ENCODE data around the gene OSBPL5. TPM values are rescaled to one million over a fixed set of nuclear protein-coding genes. Genes with fewer than 3 reads are reported as not detected.
A peak's percentile ranks its signal among the peaks of the same experiment; 100 is the strongest.

The OSBPL5 gene
- total and polyA plus RNA-seq, 8 donors: 8.6 to 127 (median 25.2) TPM

DNA sequence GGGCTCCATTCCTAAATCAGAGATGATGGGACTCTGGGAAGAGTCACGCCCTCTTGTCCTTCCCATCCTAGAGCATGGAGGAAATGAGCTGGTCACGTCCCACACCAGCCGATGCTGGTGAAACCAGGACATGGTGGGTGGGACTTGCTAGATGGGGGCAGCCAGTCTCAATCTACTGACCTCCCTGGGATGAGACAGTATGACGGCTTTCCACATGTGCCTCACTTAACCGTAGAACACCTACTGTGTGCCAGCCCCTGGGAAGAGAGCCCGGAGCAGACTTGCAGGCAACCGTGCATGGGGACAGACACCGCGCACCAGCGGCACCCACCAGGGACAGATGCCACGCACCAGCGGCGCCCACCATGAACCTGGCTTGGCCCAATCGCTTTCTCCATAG lies 3.8 kb downstream of the OSBPL5 start:
- H3K4me3 ChIP-seq: peak overlapping the region in 3 of 4 donors; percentile 46 to 51 (median 49)
- H3K27ac ChIP-seq: peak overlapping the region in 4 of 5 donors; percentile 82 to 93 (median 86)
- peaks cover 0 to 1% (median 0%) of the 10 kb centered on the region in 3 donors for H3K27me3 ChIP-seq
- no peaks in the 10 kb centered on the region for H3K36me3 ChIP-seq
- TF ChIP-seq EP300 (IDR thresholded peaks at IDR 0.05): no peak
- TF ChIP-seq, protein P1, sequence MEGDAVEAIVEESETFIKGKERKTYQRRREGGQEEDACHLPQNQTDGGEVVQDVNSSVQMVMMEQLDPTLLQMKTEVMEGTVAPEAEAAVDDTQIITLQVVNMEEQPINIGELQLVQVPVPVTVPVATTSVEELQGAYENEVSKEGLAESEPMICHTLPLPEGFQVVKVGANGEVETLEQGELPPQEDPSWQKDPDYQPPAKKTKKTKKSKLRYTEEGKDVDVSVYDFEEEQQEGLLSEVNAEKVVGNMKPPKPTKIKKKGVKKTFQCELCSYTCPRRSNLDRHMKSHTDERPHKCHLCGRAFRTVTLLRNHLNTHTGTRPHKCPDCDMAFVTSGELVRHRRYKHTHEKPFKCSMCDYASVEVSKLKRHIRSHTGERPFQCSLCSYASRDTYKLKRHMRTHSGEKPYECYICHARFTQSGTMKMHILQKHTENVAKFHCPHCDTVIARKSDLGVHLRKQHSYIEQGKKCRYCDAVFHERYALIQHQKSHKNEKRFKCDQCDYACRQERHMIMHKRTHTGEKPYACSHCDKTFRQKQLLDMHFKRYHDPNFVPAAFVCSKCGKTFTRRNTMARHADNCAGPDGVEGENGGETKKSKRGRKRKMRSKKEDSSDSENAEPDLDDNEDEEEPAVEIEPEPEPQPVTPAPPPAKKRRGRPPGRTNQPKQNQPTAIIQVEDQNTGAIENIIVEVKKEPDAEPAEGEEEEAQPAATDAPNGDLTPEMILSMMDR (IDR thresholded peaks at IDR 0.05): no peak
- no peak for TF ChIP-seq POLR2AphosphoS5 (IDR thresholded peaks at IDR 0.05)
- no peak for TF ChIP-seq POLR2A (IDR thresholded peaks at IDR 0.05)
- 70 to 88% (median 82%) methylated on average over 10 to 14 of the region's 14 CpGs for WGBS, 5 donors
- peaks cover 53 to 96% (median 74%) of the 10 kb centered on the region in 4 donors for H3K4me1 ChIP-seq
- no peaks in the 10 kb centered on the region for H3K9me3 ChIP-seq
- intact Hi-C loops (cut with DNase I; ENCODE audit: low total_unique reads): no loop called here
- DNase-seq: no peak

DNA sequence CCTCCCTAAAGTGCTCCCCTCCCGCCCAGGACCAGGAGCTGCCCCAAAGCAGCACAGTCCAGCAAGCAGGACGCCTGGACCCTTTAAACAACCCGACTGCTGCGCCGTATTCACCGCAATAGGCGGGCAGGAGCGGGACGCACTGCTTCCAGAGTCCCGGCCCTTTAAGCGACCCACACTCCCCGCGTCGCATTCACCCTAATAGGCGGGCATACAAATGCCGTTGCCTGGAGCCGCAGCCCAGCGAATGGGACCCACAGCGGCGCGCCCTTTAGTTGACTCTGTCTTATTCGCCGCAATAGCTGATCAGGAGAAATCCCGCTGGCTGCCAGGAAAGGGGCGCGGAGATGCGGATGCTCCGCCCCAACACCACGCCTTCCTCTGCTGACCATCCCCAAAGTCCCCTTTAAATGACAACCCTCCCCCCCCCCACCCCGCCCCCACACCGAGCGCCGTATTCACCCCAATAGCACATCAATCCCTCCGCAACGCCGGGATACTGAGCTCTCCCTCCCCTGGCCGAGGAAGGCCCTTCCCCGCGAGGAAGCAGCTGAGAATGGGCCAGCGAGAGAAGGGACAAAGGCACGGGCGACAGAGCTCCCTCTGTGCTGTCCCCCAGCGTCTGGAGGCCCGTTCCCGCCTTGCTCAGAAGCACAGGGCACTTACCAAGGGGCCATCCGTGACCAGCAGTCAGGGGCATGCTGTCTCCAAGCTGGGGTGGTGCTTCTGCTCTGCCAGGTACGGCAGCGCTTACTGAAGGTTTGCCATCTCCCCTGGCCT lies 4.7 kb downstream of the OSBPL5 start:
- no peaks in the 10 kb centered on the region for H3K27me3 ChIP-seq
- H3K4me3 ChIP-seq: peak overlapping the region; percentile 46 to 52 (median 50)
- H3K9me3 ChIP-seq: no peaks in the 10 kb centered on the region
- intact Hi-C loops (cut with DNase I; ENCODE audit: low total_unique reads): no loop called here
- WGBS, 5 donors: 3 to 7% (median 6%) methylated on average over 29 to 48 of the region's 48 CpGs
- no peaks in the 10 kb centered on the region for H3K36me3 ChIP-seq
- H3K27ac ChIP-seq: peak overlapping the region; percentile 9 to 93 (median 83)
- peaks cover 52 to 96% (median 74%) of the 10 kb centered on the region in 4 donors for H3K4me1 ChIP-seq
- peak; percentile 83 to 96 for DNase-seq
- TF ChIP-seq, protein P1 (IDR thresholded peaks at IDR 0.05): no peak
- TF ChIP-seq POLR2AphosphoS5 (IDR thresholded peaks at IDR 0.05): peak in 1 of 3 donors; percentile 70

DNA sequence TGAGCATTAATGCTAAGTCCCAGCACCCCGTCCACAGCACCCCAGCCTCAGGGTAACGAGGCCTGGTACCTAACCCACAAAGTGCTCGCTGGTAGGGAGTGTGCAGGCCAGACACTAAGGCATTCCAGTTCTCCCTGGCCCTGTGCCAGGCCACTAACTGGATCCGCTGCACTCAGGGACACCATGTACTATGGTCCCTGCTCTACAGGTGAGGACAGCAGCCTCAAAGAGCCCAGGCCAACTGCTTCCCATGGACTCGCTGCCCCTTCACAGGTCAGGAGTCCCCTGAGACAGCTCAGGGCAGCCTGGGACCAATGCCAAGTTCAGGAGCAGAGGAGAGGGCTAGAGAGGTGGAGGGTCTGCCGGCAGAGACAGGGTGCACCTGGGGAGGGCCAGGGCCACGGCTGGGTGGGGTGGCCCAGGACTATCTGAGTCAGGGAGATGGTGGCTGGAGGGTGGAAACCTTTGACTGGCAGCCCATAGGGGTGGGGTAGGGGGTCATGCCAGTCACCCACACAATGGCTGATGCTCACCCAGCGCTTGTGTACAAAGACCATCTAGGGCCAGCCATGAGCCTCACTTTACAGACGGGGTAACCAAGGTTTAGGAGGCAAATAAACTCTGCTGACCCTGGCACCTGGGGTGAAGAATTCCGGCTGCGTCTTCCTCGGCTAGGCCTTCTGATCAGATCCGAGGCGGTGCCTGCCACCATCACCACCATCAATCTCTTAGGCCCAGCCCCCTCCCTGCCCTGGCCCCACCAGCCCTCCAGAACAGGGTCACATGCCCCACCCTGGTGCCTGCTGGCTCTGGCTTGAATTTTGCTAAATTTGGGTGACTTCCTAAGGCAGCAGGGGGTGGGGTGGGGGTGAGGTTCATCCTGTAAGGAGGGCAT lies 5.6 kb downstream of the OSBPL5 start:
- Histone ChIP-seq H3K9me3 (no peaks in the 10 kb centered on the region), H3K27ac (peak overlapping the region; percentile 9 to 93 (median 83)), H3K27me3 (no peaks in the 10 kb centered on the region), H3K4me1 (peaks cover 55 to 100% (median 78%) of the 10 kb centered on the region in 4 donors), H3K4me3 (peak overlapping the region; percentile 46 to 52 (median 50)), H3K36me3 (no peaks in the 10 kb centered on the region)
- intact Hi-C loops (cut with DNase I; ENCODE audit: low total_unique reads): no loop called here
- TF ChIP-seq POLR2AphosphoS5 (IDR thresholded peaks at IDR 0.05): peak in 2 of 3 donors; percentile 16 to 32
- TF ChIP-seq, protein P1 (IDR thresholded peaks at IDR 0.05): no peak
- TF ChIP-seq EP300 (IDR thresholded peaks at IDR 0.05): peak; percentile 79
- peak; percentile 59 to 65 for DNase-seq
- 32 to 54% (median 47%) methylated on average over 10 to 14 of the region's 14 CpGs for WGBS, 5 donors

DNA sequence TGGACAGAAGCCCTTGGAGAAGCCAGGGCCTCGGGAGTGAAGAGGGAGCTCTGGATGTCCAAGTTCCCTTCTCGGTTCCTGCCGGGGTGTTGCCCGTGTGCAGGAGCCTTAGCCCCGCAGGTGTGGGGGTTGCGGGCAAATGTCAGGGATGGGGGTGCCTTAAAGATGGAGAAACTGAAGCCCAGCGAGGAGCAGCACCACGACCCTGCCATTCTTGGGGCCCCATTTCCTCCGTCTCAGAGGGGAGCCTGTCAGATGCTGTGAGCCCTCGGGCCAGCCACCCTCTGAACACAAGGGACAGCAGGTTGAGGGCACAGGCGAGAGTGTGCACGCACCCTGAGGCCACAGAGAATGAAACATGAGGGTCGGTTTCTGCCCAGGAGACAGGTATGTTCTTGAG lies 6.3 kb downstream of the OSBPL5 start:
- Histone ChIP-seq H3K27me3 (no peaks in the 10 kb centered on the region), H3K9me3 (no peaks in the 10 kb centered on the region), H3K4me1 (peaks cover 56 to 100% (median 79%) of the 10 kb centered on the region in 4 donors), H3K27ac (peak overlapping the region in 4 of 5 donors; percentile 82 to 93 (median 86)), H3K36me3 (no peaks in the 10 kb centered on the region), H3K4me3 (peak overlapping the region in 1 of 4 donors; percentile 46)
- DNase-seq: peak in 1 of 2 donors; percentile 2
- TF ChIP-seq EP300 (IDR thresholded peaks at IDR 0.05): no peak
- TF ChIP-seq, protein P1 (IDR thresholded peaks at IDR 0.05): no peak
- TF ChIP-seq POLR2AphosphoS5 (IDR thresholded peaks at IDR 0.05): no peak
- TF ChIP-seq POLR2A (IDR thresholded peaks at IDR 0.05): no peak
- 82 to 96% (median 91%) methylated on average over 12 to 13 of the region's 13 CpGs for WGBS, 5 donors
- intact Hi-C loops (cut with DNase I; ENCODE audit: low total_unique reads): no loop called here

Measured in stomach (tissue), 9 donors.